HCT116 (cell line): ENCODE results near the gene TBC1D2B. TPM values are rescaled to one million over a fixed set of nuclear protein-coding genes. Genes with fewer than 3 reads are reported as not detected.

ENCODE experiments used
- ATAC-seq: fragments of 200-7000 bp; cut with Tn5 transposase; 2 replicates; pipeline ENCODE4 v1.9.1; 2020; ENCODE audit warnings: mild to moderate bottlenecking, moderate library complexity
- BruUV-seq: library from RNA; stranded (reverse); fragments of 400-500 nt; replicated peaks from 2 replicates; lab custom pipeline; 2021; lab: Mats Ljungman, UMichigan
- CTCF ChIA-PET: fragments of 300-600 bp; sonication (Branson Sonifier 250); formaldehyde crosslinking; loops from one replicate; lab custom pipeline; 2021; ENCODE audit warnings: antibody characterized with exemption; lab: Charles Lee
- POLR2A ChIA-PET: fragments of 300-600, 350-600 bp; sonication (Branson Sonifier 250); formaldehyde crosslinking; loops from one replicate; lab custom pipeline; 2021; ENCODE audit warnings: antibody characterized with exemption; lab: Charles Lee
- RAD21 ChIA-PET, 2 experiments: fragments of 300-600 bp; sonication (Branson Sonifier 250); formaldehyde crosslinking; loops; one replicate each; lab custom pipeline; 2023; ENCODE audit warnings: low total read pairs in 2 of 2; ENCODE audit not compliant: uncharacterized antibody in 2 of 2, unreplicated experiment in 2 of 2, low non-redundant PET in 1 of 2; lab: Charles Lee
- DNase-seq: peaks from one replicate; pipeline ENCODE4 v3.0.0-alpha.2; 2010; ENCODE audit warnings: low read depth, low spot score
- H2AFZ ChIP-seq: fragments of 200-600 bp; shearing (Covaris generic), sonication (generic); 2 replicates; pipeline ENCODE4 v1.6.1; 2017; ENCODE audit warnings: low read depth, mixed run types, mixed read lengths, antibody characterized with exemption, low read length; ENCODE audit not compliant: poor library complexity, severe bottlenecking
- H3K27ac ChIP-seq: 2 replicates; pipeline ENCODE4 v1.5.1; 2012; ENCODE audit warnings: low read depth, low read length
- H3K27me3 ChIP-seq: fragments of 200-600 bp; sonication (generic); 2 replicates; pipeline ENCODE4 v1.6.1; 2016; ENCODE audit warnings: mixed run types, low read length, mixed read lengths; ENCODE audit not compliant: insufficient read depth
- H3K36me3 ChIP-seq, 2 experiments: fragments of 200-500 bp in 1 of 2; fragments of 200-600 bp in 1 of 2; sonication (Bioruptor generic) in 1 of 2; sonication (generic) in 1 of 2; 2 replicates each; pipeline versions ENCODE4 v1.5.1 to v1.6.1; 2014 to 2016; ENCODE audit warnings: low read length in 2 of 2, inconsistent platforms in 1 of 2, mixed read lengths in 1 of 2, mixed run types in 1 of 2; ENCODE audit not compliant: insufficient read depth in 2 of 2, control insufficient read depth in 1 of 2
- H3K4me1 ChIP-seq, 2 experiments: fragments of 200-600 bp in 1 of 2; sonication (generic) in 1 of 2; 2 replicates each; pipeline versions ENCODE4 v1.5.1 to v1.6.1; 2012 to 2017; ENCODE audit warnings: low read length in 2 of 2, inconsistent platforms in 1 of 2, mild to moderate bottlenecking in 1 of 2, mixed read lengths in 1 of 2, mixed run types in 1 of 2, moderate library complexity in 1 of 2; ENCODE audit not compliant: insufficient read depth in 2 of 2, control insufficient read depth in 1 of 2
- H3K4me2 ChIP-seq: fragments of 200-600 bp; sonication (generic); 2 replicates; pipeline ENCODE4 v1.6.1; 2017; ENCODE audit warnings: mixed run types, low read length, mixed read lengths
- H3K4me3 ChIP-seq, 2 experiments: fragments of 200-600 bp in 1 of 2; sonication (generic) in 1 of 2; replicated peaks in 1 of 2; 2 replicates each; pipeline ENCODE4 v1.5.1; 2011 to 2016; ENCODE audit warnings: low read length in 2 of 2, control low read depth in 1 of 2, low read depth in 1 of 2, mild to moderate bottlenecking in 1 of 2, mixed read lengths in 1 of 2, mixed run types in 1 of 2
- H3K79me2 ChIP-seq: fragments of 200-600 bp; sonication (generic); 2 replicates; pipeline ENCODE4 v1.6.1; 2017; ENCODE audit warnings: mild to moderate bottlenecking, mixed run types, low read length, moderate library complexity, mixed read lengths; ENCODE audit not compliant: insufficient read depth
- H3K9ac ChIP-seq: fragments of 200-600 bp; sonication (generic); 2 replicates; pipeline ENCODE4 v1.6.1; 2016; ENCODE audit warnings: low read length, mixed read lengths
- H3K9me2 ChIP-seq: fragments of 200-600 bp; sonication (generic), shearing (Covaris generic); 2 replicates; pipeline ENCODE4 v1.6.1; 2017; ENCODE audit warnings: mixed run types, mild to moderate bottlenecking, moderate library complexity; ENCODE audit not compliant: insufficient read depth
- H3K9me3 ChIP-seq, 2 experiments: fragments of 200-500 bp in 1 of 2; fragments of 200-600 bp in 1 of 2; sonication (Bioruptor generic) in 1 of 2; sonication (generic) in 1 of 2; 2 replicates each; pipeline ENCODE4 v1.6.1; 2014 to 2017; ENCODE audit warnings: low read length in 2 of 2, mixed read lengths in 2 of 2, inconsistent platforms in 1 of 2, low read depth in 1 of 2, mild to moderate bottlenecking in 1 of 2, mixed run types in 1 of 2, moderate library complexity in 1 of 2; ENCODE audit not compliant: control insufficient read depth in 1 of 2, insufficient read depth in 1 of 2
- H4K20me1 ChIP-seq: fragments of 200-600 bp; sonication (generic), shearing (Covaris generic); 2 replicates; pipeline ENCODE4 v1.6.1; 2017; ENCODE audit warnings: mixed run types, mild to moderate bottlenecking, moderate library complexity; ENCODE audit not compliant: insufficient read depth
- ATF3 ChIP-seq: IDR thresholded peaks from 2 replicates; pipeline ENCODE4 v1.6.1; 2012
- CBX3 ChIP-seq: IDR thresholded peaks from 2 replicates; pipeline ENCODE4 v1.6.1; 2012; ENCODE audit warnings: low read depth
- CEBPB ChIP-seq: IDR thresholded peaks from 2 replicates; pipeline ENCODE4 v1.6.1; 2012; ENCODE audit warnings: low read depth
- EGR1 ChIP-seq: IDR thresholded peaks from 2 replicates; pipeline ENCODE4 v1.6.1; 2012; ENCODE audit warnings: low read depth
- ELF1 ChIP-seq: IDR thresholded peaks from 2 replicates; pipeline ENCODE4 v1.6.1; 2012; ENCODE audit warnings: low read depth, borderline replicate concordance
- EZH2 ChIP-seq: fragments of 200-600 bp; sonication (generic); IDR thresholded peaks from 2 replicates; pipeline ENCODE4 v1.6.1; 2017; ENCODE audit warnings: antibody characterized with exemption, mixed run types
- FOSL1 ChIP-seq: IDR thresholded peaks from 2 replicates; pipeline ENCODE4 v1.6.1; 2012; ENCODE audit warnings: low read depth
- JUND ChIP-seq: IDR thresholded peaks from 2 replicates; pipeline ENCODE4 v1.6.1; 2012
- MAX ChIP-seq: IDR thresholded peaks from 2 replicates; pipeline ENCODE4 v1.6.1; 2012
- POLR2A ChIP-seq: IDR thresholded peaks from 2 replicates; pipeline ENCODE4 v1.7.0; 2011; ENCODE audit warnings: borderline replicate concordance; ENCODE audit not compliant: insufficient read depth, insufficient read length; ENCODE audit errors: extremely low read depth
- RAD21 ChIP-seq: IDR thresholded peaks from 2 replicates; pipeline ENCODE4 v1.6.1; 2012; ENCODE audit warnings: low read depth, mild to moderate bottlenecking
- SIN3A ChIP-seq: IDR thresholded peaks from 2 replicates; pipeline ENCODE4 v1.6.1; 2012; ENCODE audit warnings: low read depth
- SP1 ChIP-seq: IDR thresholded peaks from 2 replicates; pipeline ENCODE4 v1.6.1; 2012; ENCODE audit warnings: low read depth
- SRF ChIP-seq: IDR thresholded peaks from 2 replicates; pipeline ENCODE4 v1.6.1; 2012; ENCODE audit warnings: low read depth
- TCF7L2 ChIP-seq: IDR thresholded peaks from 2 replicates; pipeline ENCODE4 v1.7.0; 2011; ENCODE audit warnings: borderline replicate concordance, inconsistent platforms; ENCODE audit not compliant: insufficient read depth, insufficient read length; ENCODE audit errors: extremely low read depth
- YY1 ChIP-seq: IDR thresholded peaks from 2 replicates; pipeline ENCODE4 v1.6.1; 2011; ENCODE audit warnings: low read length, low read depth, moderate library complexity, mild to moderate bottlenecking; ENCODE audit not compliant: insufficient replicate concordance; ENCODE audit errors: extremely low read depth
- ZBTB33 ChIP-seq: IDR thresholded peaks from 2 replicates; pipeline ENCODE4 v1.6.1; 2011; ENCODE audit warnings: mild to moderate bottlenecking, low read length, moderate library complexity; ENCODE audit not compliant: insufficient replicate concordance; ENCODE audit errors: extremely low read depth
- ZNF274 ChIP-seq: fragments of 200-500 bp; sonication (Bioruptor generic); IDR thresholded peaks from 2 replicates; pipeline ENCODE4 v1.6.1; 2014; ENCODE audit warnings: mild to moderate bottlenecking, low read depth, low read length, inconsistent platforms
- intact Hi-C: fragments of 100-400 bp; cut with micrococcal nuclease; formaldehyde crosslinking; loops from 2 replicates; pipeline ENCODE4 v1.10.0; 2022
- total RNA-seq: library from RNA; stranded (reverse); gene quantifications from one replicate; pipeline ENCODE4 v1.2.1, GENCODE V29; 2021; ENCODE audit not compliant: unreplicated experiment

TBC1D2B gene
- total RNA-seq, 1 experiment from 2014 or later, result 16.6 TPM

- TF ChIP-seq SIN3A, result no peak
- no peak for TF ChIP-seq POLR2A
- no peak for TF ChIP-seq EGR1
- no peak for TF ChIP-seq ELF1
- no peak for TF ChIP-seq SP1
- no peak for TF ChIP-seq ZNF274
- no peak for TF ChIP-seq FOSL1
- no peak for TF ChIP-seq CEBPB
- no peak for TF ChIP-seq ZBTB33
These were observed 72.4 kb downstream of the TBC1D2B start (continued) for GRCh38 chr15:78004919-78005634.

- Histone ChIP-seq H3K4me3 (no peak overlapping the region), H3K4me1 (peaks cover 0 to 5% of the 10 kb centered on the region in 2 experiments; a peak in 1 of 4 replicates), H3K36me3 (peaks cover 8 to 12% of the 10 kb centered on the region in 2 experiments; a peak in 3 of 4 replicates), H3K27me3 (no peaks in the 10 kb centered on the region), H4K20me1 (no peaks in the 10 kb centered on the region), H2AFZ (no peak overlapping the region), H3K4me2 (no peak overlapping the region), H3K9me3 (no peaks in the 10 kb centered on the region), H3K79me2 (no peaks in the 10 kb centered on the region), H3K27ac (no peak overlapping the region), H3K9me2 (no peaks in the 10 kb centered on the region), H3K9ac (no peak overlapping the region)
- ChIA-PET CTCF (interaction anchor here (1.4 kb wide), 1 partner anchor 104 kb away, joined by 8 read pairs; no protein-coding TSS in a partner anchor), POLR2A (no interaction called here), RAD21 (no interaction called here)
- ATAC-seq, result no peak
- intact Hi-C loops, result no loop called here
- DNase-seq, result no peak
- BruUV-seq, result no TSS peak
- TF ChIP-seq ATF3 (no peak), EGR1 (no peak), EZH2 (no peak), JUND (no peak), CEBPB (no peak), ZNF274 (no peak), RAD21 (no peak), SRF (no peak), YY1 (no peak), POLR2A (no peak), ZBTB33 (no peak), SIN3A (no peak), CBX3 (no peak), TCF7L2 (no peak), ELF1 (no peak), SP1 (no peak), MAX (no peak)
These were observed 73.2 kb downstream of the TBC1D2B start for GRCh38 chr15:78004222-78004727.
